PC-9 (cell line): Measurements from ENCODE around the gene LYPD3.

Experiments
- CTCF ChIP-seq: fragments of 200-600 bp; sonication (generic); conservative IDR thresholded peaks from 2 replicates; pipeline ENCODE4 v1.6.1; 2017; ENCODE audit warnings: mixed run types, antibody characterized with exemption, mild to moderate bottlenecking, moderate library complexity
- EZH2 ChIP-seq: fragments of 200-600 bp; sonication (generic); IDR thresholded peaks from 2 replicates; pipeline ENCODE4 v1.8.0; 2017; ENCODE audit warnings: antibody characterized with exemption, low read depth

- TF ChIP-seq CTCF (no peak), EZH2 (no peak)
Measured at GRCh38 chr19:43455321-43456113, 9.9 kb downstream of the LYPD3 start.
